Measurements from ENCODE around the gene MGST2.

Gene MGST2

DNA sequence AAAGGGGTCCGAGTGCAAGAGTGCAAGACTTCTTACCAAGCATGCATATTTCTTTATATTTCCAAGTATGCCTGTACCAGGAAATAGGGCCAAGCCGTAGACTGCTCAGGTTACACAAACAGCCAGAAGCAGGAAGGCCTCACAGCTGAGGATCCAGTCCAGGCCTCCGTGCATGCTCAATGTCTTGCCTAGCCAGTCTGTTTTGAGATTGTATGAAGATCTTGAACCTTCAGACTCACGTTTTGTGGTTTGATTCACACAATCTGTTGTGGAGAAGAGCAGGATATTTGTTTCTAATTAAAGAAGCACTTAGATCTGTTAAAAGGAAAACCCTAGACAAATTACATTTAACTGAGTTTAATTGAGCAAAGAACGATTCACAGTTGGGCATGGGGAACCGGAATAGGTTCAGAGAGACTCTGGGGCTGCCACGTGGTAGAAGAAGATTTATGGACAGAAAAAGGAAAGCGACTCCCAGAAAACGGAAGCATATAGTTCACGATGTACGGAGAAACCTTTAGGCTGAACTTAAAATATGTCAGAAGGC lies 1.2 kb downstream of the MGST2 start:
- TF ChIP-seq POLR2AphosphoS5 (IDR thresholded peaks at IDR 0.05; ENCODE audit: low read depth, low read length) (no peak), POLR2A (IDR thresholded peaks at IDR 0.05; ENCODE audit: low read depth, low read length) (no peak), TAF1 (IDR thresholded peaks at IDR 0.05; ENCODE audit: low read depth, low read length) (no peak), POU2F2 (IDR thresholded peaks at IDR 0.05; ENCODE audit: low read depth, low read length) (no peak), SPI1 (IDR thresholded peaks at IDR 0.05; ENCODE audit: low read depth, low read length) (no peak), PAX5 (IDR thresholded peaks at IDR 0.05; ENCODE audit: insufficient read depth, low read length, severe bottlenecking) (no peak)
- no peak for DNase-seq (ENCODE audit: insufficient read length, low spot score)
- peak; percentile 50 for FAIRE-seq

- DNase-seq (ENCODE audit: insufficient read length, low spot score) (no peak), FAIRE-seq (no peak)
- TF ChIP-seq PAX5 (IDR thresholded peaks at IDR 0.05; ENCODE audit: insufficient read depth, low read length, severe bottlenecking) (no peak), POU2F2 (IDR thresholded peaks at IDR 0.05; ENCODE audit: low read depth, low read length) (no peak), POLR2AphosphoS5 (IDR thresholded peaks at IDR 0.05; ENCODE audit: low read depth, low read length) (no peak), TAF1 (IDR thresholded peaks at IDR 0.05; ENCODE audit: low read depth, low read length) (no peak), POLR2A (IDR thresholded peaks at IDR 0.05; ENCODE audit: low read depth, low read length) (no peak)
These were observed 2.4 kb downstream of the MGST2 start for GRCh38 chr4:139668036-139668435.

DNA sequence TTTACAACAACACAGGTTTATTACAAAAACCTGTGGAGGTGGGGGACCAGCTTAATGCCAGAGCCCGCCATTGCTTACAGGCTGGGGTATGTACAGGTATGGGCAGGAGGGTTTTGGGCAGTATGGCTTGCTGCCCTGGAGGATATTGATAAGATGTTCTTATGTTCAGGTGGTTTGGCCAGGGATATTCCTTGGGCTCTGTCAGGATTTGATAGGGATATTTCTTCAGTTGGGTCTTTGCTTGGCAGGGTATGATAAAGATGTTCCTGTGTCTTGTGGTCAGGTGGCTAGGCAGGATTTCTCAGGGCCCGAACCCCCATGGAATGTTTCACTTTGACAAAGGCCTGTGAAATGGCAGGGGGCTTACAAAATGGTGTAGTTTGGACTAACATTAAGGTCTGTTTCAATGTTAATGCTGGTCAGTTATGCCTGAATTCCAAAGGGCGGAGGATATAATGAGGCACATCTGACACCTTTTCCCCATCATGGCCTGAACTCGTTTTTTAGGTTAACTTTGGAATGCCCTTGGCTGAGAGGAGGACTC lies 3.1 kb downstream of the MGST2 start:
- DNase-seq (ENCODE audit: insufficient read length, low spot score) = no peak
- no peak for FAIRE-seq
- TF ChIP-seq POLR2A (IDR thresholded peaks at IDR 0.05; ENCODE audit: low read depth, low read length) = no peak
- no peak for TF ChIP-seq TAF1 (IDR thresholded peaks at IDR 0.05; ENCODE audit: low read depth, low read length)
- no peak for TF ChIP-seq PAX5 (IDR thresholded peaks at IDR 0.05; ENCODE audit: insufficient read depth, low read length, severe bottlenecking)
- no peak for TF ChIP-seq SPI1 (IDR thresholded peaks at IDR 0.05; ENCODE audit: low read depth, low read length)
- TF ChIP-seq POU2F2 (IDR thresholded peaks at IDR 0.05; ENCODE audit: low read depth, low read length) = no peak
- no peak for TF ChIP-seq POLR2AphosphoS5 (IDR thresholded peaks at IDR 0.05; ENCODE audit: low read depth, low read length)

- TF ChIP-seq POLR2A (IDR thresholded peaks at IDR 0.05; ENCODE audit: low read depth, low read length) = no peak
- no peak for TF ChIP-seq PAX5 (IDR thresholded peaks at IDR 0.05; ENCODE audit: insufficient read depth, low read length, severe bottlenecking)
- TF ChIP-seq SPI1 (IDR thresholded peaks at IDR 0.05; ENCODE audit: low read depth, low read length) = no peak
- TF ChIP-seq POLR2AphosphoS5 (IDR thresholded peaks at IDR 0.05; ENCODE audit: low read depth, low read length) = no peak
- no peak for TF ChIP-seq TAF1 (IDR thresholded peaks at IDR 0.05; ENCODE audit: low read depth, low read length)
- no peak for TF ChIP-seq POU2F2 (IDR thresholded peaks at IDR 0.05; ENCODE audit: low read depth, low read length)
- DNase-seq (ENCODE audit: insufficient read length, low spot score) (no peak), FAIRE-seq (no peak)
These were observed 3.7 kb downstream of the MGST2 start for GRCh38 chr4:139669335-139669734.

DNA sequence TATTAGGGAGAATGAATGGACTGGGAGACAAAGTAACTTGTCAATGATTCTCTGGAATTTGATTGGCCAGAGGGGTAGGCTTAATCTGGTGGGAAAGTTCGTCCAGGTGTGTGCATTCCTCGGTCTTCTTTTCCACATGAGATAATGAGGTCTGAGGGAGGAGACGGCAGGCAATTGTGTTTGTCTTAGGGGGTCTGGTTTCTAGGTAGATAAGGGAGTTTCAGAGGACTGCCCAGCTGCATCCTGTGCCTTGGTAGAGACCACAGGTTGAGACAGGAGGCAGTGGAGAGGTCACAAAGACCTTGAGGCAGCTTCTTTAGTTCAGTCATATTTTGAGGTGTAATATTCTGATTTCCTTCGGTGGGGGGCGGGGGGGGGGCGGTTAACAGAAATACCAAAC lies 4.3 kb downstream of the MGST2 start:
- no peak for FAIRE-seq
- TF ChIP-seq PAX5 (IDR thresholded peaks at IDR 0.05; ENCODE audit: insufficient read depth, low read length, severe bottlenecking) (no peak), POLR2A (IDR thresholded peaks at IDR 0.05; ENCODE audit: low read depth, low read length) (no peak), SPI1 (IDR thresholded peaks at IDR 0.05; ENCODE audit: low read depth, low read length) (no peak), TAF1 (IDR thresholded peaks at IDR 0.05; ENCODE audit: low read depth, low read length) (no peak)
- DNase-seq (ENCODE audit: insufficient read length, low spot score) = no peak

GRCh38 chr4:139670775-139671174 lies 5.2 kb downstream of the MGST2 start:
- TF ChIP-seq POU2F2 (IDR thresholded peaks at IDR 0.05; ENCODE audit: low read depth, low read length) (no peak), POLR2A (IDR thresholded peaks at IDR 0.05; ENCODE audit: low read depth, low read length) (no peak), PAX5 (IDR thresholded peaks at IDR 0.05; ENCODE audit: insufficient read depth, low read length, severe bottlenecking) (no peak), POLR2AphosphoS5 (IDR thresholded peaks at IDR 0.05; ENCODE audit: low read depth, low read length) (no peak)
- no peak for DNase-seq (ENCODE audit: insufficient read length, low spot score)
- no peak for FAIRE-seq

DNA sequence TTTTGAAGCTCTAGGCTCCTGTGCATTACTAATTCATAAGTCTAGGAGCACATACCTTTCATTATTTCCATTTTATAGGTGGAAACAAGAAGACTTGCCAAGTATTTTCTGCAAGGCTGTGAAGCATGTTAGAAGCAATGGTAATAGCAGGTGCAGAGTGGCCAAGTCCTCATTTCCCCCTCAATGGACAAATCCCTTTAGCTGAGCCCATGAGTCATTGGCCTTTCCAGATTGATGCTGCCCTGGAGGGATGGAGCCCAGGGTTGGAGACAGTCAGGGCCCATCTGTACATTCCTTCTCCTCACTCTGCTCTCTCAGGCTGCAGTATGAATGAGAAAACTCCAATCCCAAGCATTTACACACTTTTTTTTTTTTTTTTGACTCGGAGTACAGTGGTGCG lies 6.6 kb downstream of the MGST2 start:
- TF ChIP-seq POLR2AphosphoS5 (IDR thresholded peaks at IDR 0.05; ENCODE audit: low read depth, low read length) (no peak), POU2F2 (IDR thresholded peaks at IDR 0.05; ENCODE audit: low read depth, low read length) (no peak), SPI1 (IDR thresholded peaks at IDR 0.05; ENCODE audit: low read depth, low read length) (no peak), POLR2A (IDR thresholded peaks at IDR 0.05; ENCODE audit: low read depth, low read length) (no peak), PAX5 (IDR thresholded peaks at IDR 0.05; ENCODE audit: insufficient read depth, low read length, severe bottlenecking) (no peak), TAF1 (IDR thresholded peaks at IDR 0.05; ENCODE audit: low read depth, low read length) (no peak)
- DNase-seq (ENCODE audit: insufficient read length, low spot score) (no peak), FAIRE-seq (no peak)

DNA sequence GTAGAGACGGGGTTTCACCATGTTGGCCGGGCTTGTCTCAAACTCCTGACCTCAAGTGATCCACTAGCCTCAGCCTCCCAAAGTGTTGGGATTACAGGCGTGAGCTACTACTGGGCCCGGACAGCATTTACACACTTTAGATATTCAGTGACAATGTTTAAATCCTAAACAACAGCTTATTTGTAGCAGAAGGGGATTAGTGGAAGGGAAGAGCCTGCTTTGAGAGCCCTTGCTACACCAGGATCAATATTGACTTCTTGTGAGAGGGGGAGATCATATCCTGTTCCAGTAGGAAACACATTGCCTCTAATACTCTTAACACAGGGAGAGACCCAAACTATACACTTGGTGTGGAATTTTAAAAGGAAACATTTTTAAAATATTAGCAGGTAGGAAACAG lies 7.1 kb downstream of the MGST2 start:
- TF ChIP-seq SPI1 (IDR thresholded peaks at IDR 0.05; ENCODE audit: low read depth, low read length) (no peak), POLR2A (IDR thresholded peaks at IDR 0.05; ENCODE audit: low read depth, low read length) (no peak), TAF1 (IDR thresholded peaks at IDR 0.05; ENCODE audit: low read depth, low read length) (no peak), PAX5 (IDR thresholded peaks at IDR 0.05; ENCODE audit: insufficient read depth, low read length, severe bottlenecking) (no peak), POU2F2 (IDR thresholded peaks at IDR 0.05; ENCODE audit: low read depth, low read length) (no peak), POLR2AphosphoS5 (IDR thresholded peaks at IDR 0.05; ENCODE audit: low read depth, low read length) (no peak)
- DNase-seq (ENCODE audit: insufficient read length, low spot score) (no peak), FAIRE-seq (no peak)

- no peak for TF ChIP-seq PAX5 (IDR thresholded peaks at IDR 0.05; ENCODE audit: insufficient read depth, low read length, severe bottlenecking)
- TF ChIP-seq SPI1 (IDR thresholded peaks at IDR 0.05; ENCODE audit: low read depth, low read length) = peak; percentile 65
- DNase-seq (ENCODE audit: insufficient read length, low spot score) (no peak), FAIRE-seq (no peak)
These were observed 9.4 kb downstream of the MGST2 start for GRCh38 chr4:139674875-139675550.

- DNase-seq (ENCODE audit: insufficient read length, low spot score) = no peak
- no peak for FAIRE-seq
- TF ChIP-seq TAF1 (IDR thresholded peaks at IDR 0.05; ENCODE audit: low read depth, low read length) = no peak
- no peak for TF ChIP-seq POU2F2 (IDR thresholded peaks at IDR 0.05; ENCODE audit: low read depth, low read length)
- no peak for TF ChIP-seq POLR2A (IDR thresholded peaks at IDR 0.05; ENCODE audit: low read depth, low read length)
- TF ChIP-seq PAX5 (IDR thresholded peaks at IDR 0.05; ENCODE audit: insufficient read depth, low read length, severe bottlenecking) = no peak
- no peak for TF ChIP-seq POLR2AphosphoS5 (IDR thresholded peaks at IDR 0.05; ENCODE audit: low read depth, low read length)
- TF ChIP-seq SPI1 (IDR thresholded peaks at IDR 0.05; ENCODE audit: low read depth, low read length) = no peak
These were observed 10.0 kb downstream of the MGST2 start for GRCh38 chr4:139675651-139676050.
